ENCODE results near the gene ACTR1A. TPM values are rescaled to one million over a fixed set of nuclear protein-coding genes. Genes with fewer than 3 reads are reported as not detected.

ACTR1A gene
- total and polyA plus RNA-seq, 9 of the 15 experiments (the other 6 are each of a cell fraction or from before 2014, with no cell fraction given): 36.3 to 77.2 (median 49.6) TPM

- TF ChIP-seq MAZ (CRISPR knock-in tag; conservative IDR thresholded peaks at IDR 0.05 in 1 of 2, IDR thresholded peaks at IDR 0.05 in 1 of 2): peak in 1 of 2 experiments; percentile 68; a peak in 2 of 4 replicates
- no peak for TF ChIP-seq NCOR1 (IDR thresholded peaks at IDR 0.05)
- TF ChIP-seq ZNF3 (CRISPR knock-in tag; IDR thresholded peaks at IDR 0.05): no peak
- peak; percentile 96 for TF ChIP-seq POLR2H (tag; IDR thresholded peaks at IDR 0.05; ENCODE audit: low read depth)
- TF ChIP-seq E2F1 (CRISPR knock-in tag; IDR thresholded peaks at IDR 0.05): no peak
- TF ChIP-seq CBX1 (IDR thresholded peaks at IDR 0.05; ENCODE audit: low read depth): no peak
- peak; percentile 85 for TF ChIP-seq POLR2B (IDR thresholded peaks at IDR 0.05; ENCODE audit: low read depth, partially characterized antibody)
- TF ChIP-seq POLR3G (IDR thresholded peaks at IDR 0.05; ENCODE audit: extremely low read depth, insufficient read length, insufficient replicate concordance): no peak
- TF ChIP-seq PHF8 (IDR thresholded peaks at IDR 0.05; ENCODE audit: borderline replicate concordance, low read length): peak; percentile 64; the same call in 1 of the 2 replicates
- 0 out of 4 replicates have a peak, but pooled peaks of 1 of the 2 experiments have one; percentile 45 for TF ChIP-seq ZMIZ1 (IDR thresholded peaks at IDR 0.05; ENCODE audit: low read depth in 2 of 2, low read length in 2 of 2)
- no peak for TF ChIP-seq HEY1 (CRISPR knock-in tag; IDR thresholded peaks at IDR 0.05; ENCODE audit: borderline replicate concordance)
- peak; percentile 99 for TF ChIP-seq KDM5B (IDR thresholded peaks at IDR 0.05; ENCODE audit: insufficient replicate concordance, low read depth, low read length)
- TF ChIP-seq TAF1 (IDR thresholded peaks at IDR 0.05; ENCODE audit: control insufficient read depth, extremely low read depth, insufficient read depth, low read length, severe bottlenecking): peak; percentile 79
- TF ChIP-seq SMAD1 (IDR thresholded peaks at IDR 0.05; ENCODE audit: low read depth, low read length, partially characterized antibody): peak; percentile 28
- TF ChIP-seq STAT5A (IDR thresholded peaks at IDR 0.05; ENCODE audit: borderline replicate concordance, low read length): 0 out of 2 replicates have a peak, but pooled peaks have one; percentile 16
- TF ChIP-seq E2F3 (CRISPR knock-in tag; IDR thresholded peaks at IDR 0.05): no peak
- TF ChIP-seq TBP (optimal IDR thresholded peaks at IDR 0.05; ENCODE audit: low read depth, low read length): peak; percentile 89
- no peak for TF ChIP-seq ZNF197 (CRISPR knock-in tag; IDR thresholded peaks at IDR 0.05; ENCODE audit: low read depth)
- no peak for TF ChIP-seq NFRKB (IDR thresholded peaks at IDR 0.05; ENCODE audit: low read depth)
- TF ChIP-seq NELFE (IDR thresholded peaks at IDR 0.05; ENCODE audit: insufficient read depth, insufficient read length): peak; percentile 41
- TF ChIP-seq CCAR2 (IDR thresholded peaks at IDR 0.05; ENCODE audit: low read depth, low read length): no peak
Measured at GRCh38 chr10:102435529-102436233, 66.8 kb downstream of the ACTR1A start (continued).
